Adipose tissue (tissue), 3 donors: Measurements from ENCODE around the gene RASA3. TPM values are rescaled to one million over a fixed set of nuclear protein-coding genes. Genes with fewer than 3 reads are reported as not detected.

ENCODE experiments used
- H3K27ac ChIP-seq: one replicate; pipeline ENCODE4 v1.5.1; 2013; ENCODE audit warnings: low read depth, low read length
- WGBS, 3 donors: extraction: QIAGEN DNeasy Blood & Tissue Kit; methylation state at CpG; one replicate each; pipeline ENCODE4 v1.1.7; 2013; 5-methylcytosine and 5-hydroxymethylcytosine counted together
- polyA plus RNA-seq, 3 donors: library from polyadenylated mRNA; stranded (reverse); fragments of 200-250 nt; gene quantifications; one replicate each; pipeline ENCODE4 v1.2.3, GENCODE V29; 2013
- donor health status: healthy with polysubstance abuse.
- donor health status: Bipolar disorder and iron deficiency.
- donor health status: healthy.

Gene RASA3
- polyA plus RNA-seq, 3 donors: 14.8 to 62.0 (median 20.9) TPM

- H3K27ac ChIP-seq: no peak overlapping the region
- WGBS, 3 donors: 82 to 94% (median 90%) methylated on average over 28 of the region's 28 CpGs
Measured at GRCh38 chr13:113981611-113982295, 150.7 kb downstream of the RASA3 start.

GRCh38 chr13:113981194-113981605 is 151.2 kb downstream of the RASA3 start:
- 71 to 83% (median 80%) methylated on average over 15 to 16 of the region's 16 CpGs for WGBS, 3 donors
- no peak overlapping the region for H3K27ac ChIP-seq

GRCh38 chr13:113980489-113981064 is 151.8 kb downstream of the RASA3 start:
- 85 to 93% (median 92%) methylated on average over 12 of the region's 12 CpGs for WGBS, 3 donors
- H3K27ac ChIP-seq: no peak overlapping the region

DNA sequence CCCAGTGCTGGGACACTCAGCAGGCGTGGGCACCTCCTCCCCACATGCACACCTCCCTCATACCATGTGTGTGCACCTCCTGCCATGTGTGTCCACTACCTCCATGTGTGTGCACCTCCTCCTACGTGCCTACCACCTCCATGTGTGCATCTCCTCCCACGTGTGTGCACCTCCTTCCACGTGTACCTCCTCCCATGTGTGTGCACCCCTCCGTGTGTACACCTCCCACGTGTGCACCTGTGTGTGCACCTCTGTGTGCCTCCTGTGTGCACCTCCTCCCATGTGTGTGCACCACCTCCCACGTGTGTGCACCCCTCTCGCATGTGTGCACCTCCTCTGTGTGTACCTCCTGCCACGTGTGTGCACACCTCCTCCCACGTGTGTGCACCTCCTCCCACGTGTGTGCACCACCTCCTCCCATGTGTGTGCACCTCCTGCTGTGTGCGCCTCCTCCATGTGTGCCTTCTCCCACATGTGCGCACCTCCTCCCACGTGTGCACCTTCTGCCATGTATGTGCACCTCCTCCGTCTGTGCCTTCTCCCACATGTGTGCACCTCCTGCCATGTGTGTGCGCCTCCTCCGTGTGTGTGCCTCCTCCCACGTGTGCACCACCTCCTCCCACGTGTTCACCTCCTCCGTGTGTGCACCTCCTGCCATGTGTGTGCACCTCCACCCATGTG is 152.5 kb downstream of the RASA3 start:
- 93 to 95% (median 94%) methylated on average over 20 of the region's 20 CpGs for WGBS, 3 donors
- no peak overlapping the region for H3K27ac ChIP-seq

DNA sequence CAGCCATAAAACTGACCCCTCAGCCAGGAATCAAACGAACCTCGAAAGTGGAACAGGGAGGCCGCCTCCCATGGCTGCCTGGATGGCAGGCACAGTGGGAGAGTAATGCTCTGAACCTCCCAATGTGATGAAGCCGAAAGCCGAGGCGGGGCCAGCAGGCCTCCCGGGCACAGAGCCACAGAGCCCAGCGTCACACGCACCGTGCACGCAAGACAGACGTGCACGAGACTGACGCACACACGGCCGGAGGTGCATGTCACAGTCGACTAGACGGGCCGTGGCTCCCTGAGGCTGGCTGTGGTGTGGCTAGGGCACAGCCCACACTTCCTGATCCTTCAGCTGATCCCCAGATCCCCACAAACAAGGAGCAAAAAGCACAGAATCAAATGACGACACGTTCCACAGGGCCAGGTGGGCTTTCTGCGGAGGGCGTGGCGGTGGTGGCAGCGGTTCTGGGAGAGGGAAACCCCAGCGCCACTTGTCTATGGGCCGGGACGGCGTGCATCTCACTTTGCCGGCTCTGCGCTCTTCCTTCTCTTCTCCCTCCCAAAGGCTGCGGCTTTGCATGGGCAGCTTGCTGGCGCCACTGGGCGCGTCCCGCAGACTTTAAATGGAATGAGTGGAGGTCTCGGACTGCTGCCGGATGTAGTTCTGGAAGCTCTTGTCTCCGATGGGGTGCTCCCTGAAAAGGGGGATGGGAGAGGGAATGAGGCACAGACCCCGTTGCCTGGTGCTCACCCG is 153.5 kb downstream of the RASA3 start:
- 88 to 92% (median 90%) methylated on average over 41 of the region's 41 CpGs for WGBS, 3 donors
- no peak overlapping the region for H3K27ac ChIP-seq

- H3K27ac ChIP-seq: no peak overlapping the region
- WGBS, 3 donors: 88 to 93% (median 90%) methylated on average over 13 of the region's 13 CpGs
Measured at GRCh38 chr13:113977976-113978375, 154.4 kb downstream of the RASA3 start.

- 85 to 91% (median 87%) methylated on average over 21 of the region's 21 CpGs for WGBS, 3 donors
- no peak overlapping the region for H3K27ac ChIP-seq
Measured at GRCh38 chr13:113976711-113977684, 155.4 kb downstream of the RASA3 start.

DNA sequence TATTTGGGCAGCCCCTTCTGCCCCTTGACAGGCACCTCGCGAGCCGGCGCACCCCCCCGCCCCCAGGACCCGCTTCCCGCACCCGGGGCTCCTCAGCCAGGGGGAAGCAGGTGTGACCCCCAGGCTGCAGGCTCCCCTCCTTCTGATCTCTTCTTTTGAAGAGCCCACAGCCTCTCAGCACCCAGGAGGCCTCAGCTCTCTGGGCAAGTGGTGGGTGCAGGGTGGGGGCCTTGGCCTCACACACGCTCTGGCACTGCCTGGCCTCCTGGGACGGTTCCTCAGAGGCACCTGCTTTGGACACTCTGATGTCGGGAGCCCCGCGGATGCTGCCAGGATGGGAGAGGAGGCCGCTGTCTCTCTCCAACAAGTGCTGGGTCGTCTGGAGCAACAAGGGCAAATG is 157.0 kb downstream of the RASA3 start:
- WGBS, 3 donors: 87 to 95% (median 93%) methylated on average over 14 to 15 of the region's 15 CpGs
- H3K27ac ChIP-seq: no peak overlapping the region

DNA sequence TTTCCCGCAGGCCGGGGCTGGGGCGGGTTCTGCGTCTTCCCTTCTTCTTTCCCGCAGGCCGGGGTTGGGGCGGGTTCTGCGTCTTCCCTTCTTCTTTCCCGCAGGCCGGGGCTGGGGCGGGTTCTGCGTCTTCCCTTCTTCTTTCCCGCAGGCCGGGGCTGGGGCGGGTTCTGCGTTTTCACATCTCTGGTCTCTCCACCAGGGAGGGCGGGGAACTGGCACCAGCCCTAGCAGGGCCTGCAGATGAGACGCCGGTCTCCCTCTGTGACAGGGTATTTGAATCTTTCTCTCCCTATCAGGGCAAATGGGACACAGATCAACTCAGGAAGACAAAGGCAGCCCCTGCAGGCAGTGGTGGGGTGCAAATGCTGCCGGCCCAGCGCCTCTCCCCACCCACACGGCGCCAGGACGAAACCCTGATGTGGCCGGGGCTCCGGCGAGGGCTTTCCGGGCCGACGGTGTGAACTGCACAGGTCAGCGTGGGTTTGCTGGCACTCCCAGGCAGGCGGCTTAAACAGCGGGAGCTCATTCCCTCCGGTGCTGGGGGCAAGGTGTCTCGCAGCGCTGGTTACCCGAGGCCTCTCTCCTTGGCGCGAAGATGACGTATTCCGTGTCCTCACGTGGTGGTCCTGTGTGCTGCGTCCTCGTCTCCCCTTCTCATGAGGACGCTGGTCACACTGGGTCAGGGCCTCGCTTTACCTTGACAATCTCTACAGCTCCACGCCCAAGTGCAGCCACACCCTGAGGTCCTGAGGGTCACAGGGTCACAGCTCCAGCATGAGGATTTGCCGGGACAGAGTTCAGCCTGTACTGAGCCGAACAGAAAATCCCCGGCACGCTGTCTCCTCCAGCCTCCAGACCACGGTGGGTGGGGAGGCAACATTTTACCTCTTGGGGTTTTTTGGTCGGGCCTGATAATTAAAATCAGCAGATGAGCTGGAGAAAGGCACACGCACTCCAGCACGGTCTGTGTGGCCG is 157.8 kb downstream of the RASA3 start:
- no peak overlapping the region for H3K27ac ChIP-seq
- 83 to 95% (median 91%) methylated on average over 46 to 49 of the region's 56 CpGs for WGBS, 3 donors

DNA sequence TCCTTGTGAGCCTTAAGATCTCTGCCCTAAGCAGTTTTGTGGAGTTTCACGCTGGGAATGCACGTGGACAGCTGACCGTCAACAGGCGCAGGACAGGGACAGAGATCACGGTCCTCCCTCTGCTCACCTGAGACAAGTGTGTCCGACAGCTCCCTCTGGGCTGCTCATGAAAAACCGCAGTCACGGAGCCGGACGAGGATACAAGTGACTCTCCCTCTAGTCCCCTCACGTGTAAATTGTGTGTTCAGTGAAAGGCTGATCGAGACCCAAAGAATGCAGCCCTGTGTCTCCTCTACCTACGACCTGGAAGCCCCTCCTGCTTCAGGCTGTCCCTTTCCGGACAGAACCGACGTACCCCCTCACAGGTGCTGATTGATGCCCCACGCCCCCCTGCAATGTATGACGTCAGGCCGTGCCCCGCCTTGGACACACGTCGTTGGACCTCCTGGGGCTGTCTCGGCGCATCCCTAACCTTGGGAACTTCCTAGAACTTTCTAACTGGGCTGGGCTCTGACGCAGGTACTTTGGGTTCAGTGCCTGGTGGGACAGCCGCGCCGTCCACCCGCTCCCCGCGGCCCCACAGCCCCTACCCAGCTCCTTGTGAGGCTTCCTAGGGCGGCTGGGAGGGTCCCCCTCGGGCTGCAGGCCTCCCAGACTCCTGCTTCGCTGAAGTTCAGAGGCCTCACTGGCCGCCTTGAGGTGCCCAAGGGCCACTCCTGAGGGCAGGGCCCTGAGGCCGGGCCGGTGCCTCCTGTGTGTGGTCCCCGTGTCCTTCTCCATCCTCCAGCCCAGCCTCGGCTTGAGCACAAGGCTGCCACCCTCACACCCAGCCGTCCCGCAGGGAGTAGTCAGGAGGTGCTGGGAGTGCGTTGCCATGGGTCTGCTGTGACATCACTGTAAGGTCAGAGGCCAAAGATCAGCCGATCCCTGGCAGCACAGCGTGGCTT is 158.9 kb downstream of the RASA3 start, which contains the start of gene C13orf46:
C13orf46 (minus strand) TSS at position 859 of the 947 bp plus-strand sequence; CDS start at position 780, 79 bp downstream.
- H3K27ac ChIP-seq: no peak within 1 kb of the TSS
- 91 to 93% (median 92%) methylated on average over 44 of the region's 44 CpGs for WGBS, 3 donors

GRCh38 chr13:113972451-113973217 is 159.8 kb downstream of the RASA3 start:
- no peak overlapping the region for H3K27ac ChIP-seq

DNA sequence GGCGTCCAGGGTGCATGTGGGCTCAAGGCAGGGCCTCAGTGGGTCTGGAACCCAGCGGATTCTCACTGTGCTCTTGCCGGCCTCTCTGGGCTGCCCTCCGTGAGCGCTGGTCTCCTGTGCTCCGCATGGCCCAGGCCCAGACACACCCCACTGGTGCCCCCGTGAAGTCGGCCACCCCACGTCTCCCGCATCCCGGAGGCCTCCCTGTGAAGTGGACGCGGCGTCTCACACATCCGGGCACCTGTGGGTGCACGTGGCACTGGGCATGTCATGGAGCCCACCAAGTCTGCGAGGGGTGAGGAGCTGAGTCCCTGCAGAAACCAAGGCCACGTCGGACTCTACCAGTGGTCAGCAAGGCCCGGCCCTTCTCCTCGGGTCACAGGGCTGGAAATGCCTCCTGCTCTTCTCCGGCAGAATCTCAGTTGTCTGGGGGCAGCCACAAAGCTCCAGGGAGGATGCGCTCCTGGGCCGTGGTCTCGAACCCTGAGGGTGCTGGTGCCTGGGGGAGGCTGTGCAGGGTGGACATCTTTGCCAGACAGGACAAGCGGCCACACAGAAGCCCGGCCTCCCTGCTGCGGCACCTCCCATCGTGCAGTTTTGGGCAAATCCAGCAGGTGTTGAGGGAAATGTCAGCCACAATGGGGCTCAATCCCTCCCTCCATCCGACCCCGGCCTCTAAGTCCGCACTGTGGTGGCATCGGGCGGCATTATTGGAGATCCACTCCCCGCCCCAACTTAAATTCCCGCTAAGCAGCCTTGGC is 160.8 kb downstream of the RASA3 start:
- whole genome bisulfite sequencing, 3 donors: 93 to 95% (median 94%) methylated on average over 36 of the region's 36 CpGs
- no peak overlapping the region for H3K27ac ChIP-seq

More at GRCh38 chr13:113972451-113973217, 159.8 kb downstream of the RASA3 start:
- 84 to 89% (median 85%) methylated on average over 36 of the region's 36 CpGs for WGBS, 3 donors

GRCh38 chr13:113970810-113971470 is 161.5 kb downstream of the RASA3 start:
- H3K27ac ChIP-seq: no peak overlapping the region
- WGBS, 3 donors: 41 to 67% (median 60%) methylated on average over 19 of the region's 19 CpGs
